KMS-11 (cell line): ENCODE data around the gene SLC35F3.

Experiments
- H2AFZ ChIP-seq: fragments of 200-600 bp; sonication (generic); 2 replicates; pipeline ENCODE4 v1.6.1; 2016; ENCODE audit warnings: antibody characterized with exemption, mixed run types, low read depth
- H3K27ac ChIP-seq: fragments of 200-600 bp; sonication (generic); 2 replicates; pipeline ENCODE4 v1.6.1; 2016; ENCODE audit warnings: mild to moderate bottlenecking, mixed run types
- H3K27me3 ChIP-seq: fragments of 200-600 bp; sonication (generic); 2 replicates; pipeline ENCODE4 v1.6.1; 2017; ENCODE audit warnings: mild to moderate bottlenecking, low read depth, mixed run types, moderate library complexity; ENCODE audit not compliant: insufficient read depth
- H3K36me3 ChIP-seq: fragments of 200-600 bp; sonication (generic); 2 replicates; pipeline ENCODE4 v1.6.1; 2017; ENCODE audit warnings: mild to moderate bottlenecking, mixed run types; ENCODE audit not compliant: insufficient read depth
- H3K4me1 ChIP-seq: fragments of 200-600 bp; sonication (generic); 2 replicates; pipeline ENCODE4 v1.6.1; 2016; ENCODE audit warnings: mild to moderate bottlenecking, low read depth, mixed run types; ENCODE audit not compliant: poor library complexity, severe bottlenecking
- H3K4me2 ChIP-seq: fragments of 200-600 bp; sonication (generic); 2 replicates; pipeline ENCODE4 v1.7.0; 2016; ENCODE audit warnings: mild to moderate bottlenecking, mixed run types
- H3K4me3 ChIP-seq: fragments of 200-600 bp; sonication (generic); IDR thresholded peaks from 2 replicates; pipeline ENCODE4 v1.6.1; 2017; ENCODE audit warnings: low read depth, low read length, mixed read lengths; ENCODE audit not compliant: insufficient read depth
- H3K79me2 ChIP-seq: fragments of 200-600 bp; sonication (generic); 2 replicates; pipeline ENCODE4 v1.6.1; 2016; ENCODE audit warnings: low read depth, mixed run types; ENCODE audit not compliant: insufficient read depth
- H3K9ac ChIP-seq: fragments of 200-600 bp; sonication (generic); 2 replicates; pipeline ENCODE4 v1.6.1; 2016; ENCODE audit warnings: mild to moderate bottlenecking, mixed run types
- H4K20me1 ChIP-seq: fragments of 200-600 bp; sonication (generic); 2 replicates; pipeline ENCODE4 v1.6.1; 2016; ENCODE audit warnings: mild to moderate bottlenecking, mixed run types; ENCODE audit not compliant: insufficient read depth
- CTCF ChIP-seq: fragments of 200-600 bp; sonication (generic); conservative IDR thresholded peaks from 2 replicates; pipeline ENCODE4 v1.6.1; 2017; ENCODE audit warnings: low read depth, mild to moderate bottlenecking, antibody characterized with exemption, low read length, moderate library complexity, mixed read lengths

The SLC35F3 gene

GRCh38 chr1:234309598-234310459 lies 405.4 kb downstream of the SLC35F3 start:
- Histone ChIP-seq H2AFZ (peak overlapping the region; percentile 57; the same call in 1 of the 2 replicates), H3K4me2 (peak overlapping the region; percentile 49), H3K9ac (no peak overlapping the region)

GRCh38 chr1:234310460-234310817 lies 406.0 kb downstream of the SLC35F3 start:
- Histone ChIP-seq H3K36me3 (no peaks in the 10 kb centered on the region), H3K9ac (no peak overlapping the region), H3K4me3 (peak overlapping the region; percentile 39), H2AFZ (peak overlapping the region; percentile 57; the same call in 1 of the 2 replicates), H4K20me1 (no peaks in the 10 kb centered on the region), H3K4me1 (peaks cover 3% of the 10 kb centered on the region), H3K27ac (no peak overlapping the region), H3K4me2 (no peak overlapping the region), H3K27me3 (no peaks in the 10 kb centered on the region), H3K79me2 (no peaks in the 10 kb centered on the region)
- no peak for TF ChIP-seq CTCF

More at GRCh38 chr1:234309598-234310459, 405.4 kb downstream of the SLC35F3 start:
- Histone ChIP-seq H3K27me3 (no peaks in the 10 kb centered on the region), H3K79me2 (no peaks in the 10 kb centered on the region), H3K36me3 (no peaks in the 10 kb centered on the region), H3K27ac (no peak overlapping the region), H4K20me1 (no peaks in the 10 kb centered on the region), H3K4me1 (peaks cover 3% of the 10 kb centered on the region), H3K4me3 (peak overlapping the region; percentile 55)
- TF ChIP-seq CTCF: peak; percentile 96

GRCh38 chr1:234311414-234311813 lies 406.9 kb downstream of the SLC35F3 start:
- peaks cover 3% of the 10 kb centered on the region for H3K4me1 ChIP-seq

GRCh38 chr1:234313171-234313570 lies 408.7 kb downstream of the SLC35F3 start:
- Histone ChIP-seq H3K4me2 (no peak overlapping the region), H4K20me1 (no peaks in the 10 kb centered on the region), H3K9ac (no peak overlapping the region), H3K4me3 (no peak overlapping the region), H3K27me3 (no peaks in the 10 kb centered on the region), H3K27ac (no peak overlapping the region), H3K4me1 (peaks cover 3% of the 10 kb centered on the region), H2AFZ (no peak overlapping the region), H3K36me3 (no peaks in the 10 kb centered on the region), H3K79me2 (no peaks in the 10 kb centered on the region)
- no peak for TF ChIP-seq CTCF

More at GRCh38 chr1:234311414-234311813, 406.9 kb downstream of the SLC35F3 start:
- Histone ChIP-seq H3K27ac (no peak overlapping the region), H3K36me3 (no peaks in the 10 kb centered on the region), H3K4me2 (no peak overlapping the region), H3K27me3 (no peaks in the 10 kb centered on the region), H3K9ac (no peak overlapping the region), H2AFZ (no peak overlapping the region), H3K4me3 (no peak overlapping the region), H4K20me1 (no peaks in the 10 kb centered on the region), H3K79me2 (no peaks in the 10 kb centered on the region)
- TF ChIP-seq CTCF: no peak
